ENCODE measurements around the gene FYN.

The FYN gene

DNA sequence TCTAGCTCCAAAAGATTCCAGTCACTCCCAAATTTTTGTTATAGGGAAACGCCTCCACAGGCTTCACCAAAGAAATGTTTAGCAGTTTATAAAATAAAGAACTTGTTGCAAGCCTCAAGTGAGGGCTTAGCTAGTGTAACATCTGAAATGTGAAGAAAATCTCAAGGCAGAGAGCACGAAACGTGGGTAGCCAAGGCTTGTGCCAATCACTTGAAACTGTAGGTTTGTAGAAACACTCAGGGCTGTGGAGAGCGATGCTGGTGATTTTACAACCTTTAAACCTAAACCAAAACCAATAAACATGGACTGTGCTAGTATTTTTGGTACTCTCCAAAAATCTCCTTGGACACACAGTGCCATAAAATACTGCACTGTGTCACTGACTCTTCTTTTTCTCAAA is 159.4 kb downstream of the FYN start:
- DNase-seq (ENCODE audit: insufficient read length, low spot score) (no peak), FAIRE-seq (no peak)
- TF ChIP-seq POLR2A (IDR thresholded peaks at IDR 0.05; ENCODE audit: low read depth, low read length) = no peak

GRCh38 chr6:111713236-111713635 is 160.0 kb downstream of the FYN start:
- TF ChIP-seq POLR2A (IDR thresholded peaks at IDR 0.05; ENCODE audit: low read depth, low read length) = no peak
- no peak for FAIRE-seq
- DNase-seq (ENCODE audit: insufficient read length, low spot score) = no peak

DNA sequence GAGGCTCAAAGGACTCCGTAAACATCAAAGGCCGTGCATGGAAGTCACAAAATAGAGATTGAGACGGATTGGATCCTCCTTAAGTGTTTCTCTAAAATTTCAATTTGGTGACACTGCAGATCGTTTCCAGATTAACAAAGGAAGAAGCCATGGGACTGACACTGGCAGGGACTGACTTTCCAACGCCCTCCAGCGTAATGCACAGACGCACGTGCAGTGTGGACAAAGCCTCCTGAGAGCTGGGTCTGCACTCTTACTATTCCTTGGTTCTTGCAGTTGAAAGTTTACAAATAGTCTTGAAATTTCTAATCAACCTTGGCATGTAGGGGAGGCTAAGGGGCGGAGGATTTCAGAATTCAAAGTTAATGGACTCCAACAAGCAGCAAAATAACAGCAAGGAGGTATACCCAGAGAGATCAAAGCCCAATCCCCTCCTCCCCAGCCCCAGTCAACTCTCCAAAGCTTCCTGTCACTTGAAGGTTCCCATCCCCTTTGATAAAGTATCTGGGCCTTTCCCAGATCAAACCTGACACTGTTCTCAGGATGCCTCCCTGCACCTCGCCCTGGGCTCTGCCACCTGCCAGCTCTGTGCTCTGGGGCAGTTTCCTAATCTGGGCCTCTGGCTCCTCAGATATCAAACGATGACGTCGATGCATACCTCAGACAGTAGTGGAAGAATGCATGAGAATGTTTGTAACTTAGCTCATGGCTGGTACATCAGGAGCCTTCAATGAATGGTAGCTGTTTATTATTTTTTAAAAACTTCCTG is 161.1 kb downstream of the FYN start:
- DNase-seq (ENCODE audit: insufficient read length, low spot score) (no peak), FAIRE-seq (no peak)
- TF ChIP-seq POLR2A (IDR thresholded peaks at IDR 0.05; ENCODE audit: low read depth, low read length) = no peak

DNA sequence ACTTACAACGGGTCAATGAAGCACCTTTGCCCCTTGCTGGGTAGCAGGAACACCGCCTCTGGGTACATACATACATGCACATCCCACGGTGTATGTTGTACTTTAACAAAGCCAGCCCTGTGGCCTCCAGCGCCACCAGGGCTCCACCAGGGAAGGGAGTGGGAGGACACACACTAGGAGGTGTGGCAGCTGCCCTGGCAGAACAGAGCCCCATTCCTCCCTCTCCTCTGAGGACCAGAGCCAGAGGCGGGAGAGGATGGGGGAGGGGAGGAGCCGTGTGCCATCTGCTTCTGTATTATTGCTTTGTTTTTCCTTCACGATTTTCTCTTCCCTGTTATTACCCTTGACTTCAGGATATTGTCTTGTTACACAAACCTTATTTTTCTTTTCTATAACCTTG is 161.8 kb downstream of the FYN start:
- DNase-seq (ENCODE audit: insufficient read length, low spot score) (no peak), FAIRE-seq (no peak)
- no peak for TF ChIP-seq POLR2A (IDR thresholded peaks at IDR 0.05; ENCODE audit: low read depth, low read length)

DNA sequence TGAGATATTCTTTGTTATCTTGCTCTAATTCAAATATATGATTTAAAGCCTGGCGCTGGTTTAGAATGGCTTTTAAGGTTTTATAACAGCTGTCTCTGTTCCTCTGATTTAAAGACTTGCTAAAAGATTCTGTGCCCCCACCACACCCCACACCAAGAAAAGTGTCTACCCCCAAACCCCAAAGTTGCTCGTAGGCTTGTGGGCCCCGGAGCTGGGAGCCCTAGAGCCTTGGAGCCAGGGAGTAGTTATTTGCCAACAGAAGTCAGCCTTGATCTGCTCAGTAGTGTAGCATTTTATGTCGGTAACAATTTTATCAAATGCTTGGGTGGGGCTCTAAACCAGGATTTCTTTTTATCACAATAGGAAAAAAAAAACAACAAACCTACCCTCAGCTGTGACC is 162.3 kb downstream of the FYN start:
- no peak for TF ChIP-seq POLR2A (IDR thresholded peaks at IDR 0.05; ENCODE audit: low read depth, low read length)
- DNase-seq (ENCODE audit: insufficient read length, low spot score) (no peak), FAIRE-seq (no peak)

DNA sequence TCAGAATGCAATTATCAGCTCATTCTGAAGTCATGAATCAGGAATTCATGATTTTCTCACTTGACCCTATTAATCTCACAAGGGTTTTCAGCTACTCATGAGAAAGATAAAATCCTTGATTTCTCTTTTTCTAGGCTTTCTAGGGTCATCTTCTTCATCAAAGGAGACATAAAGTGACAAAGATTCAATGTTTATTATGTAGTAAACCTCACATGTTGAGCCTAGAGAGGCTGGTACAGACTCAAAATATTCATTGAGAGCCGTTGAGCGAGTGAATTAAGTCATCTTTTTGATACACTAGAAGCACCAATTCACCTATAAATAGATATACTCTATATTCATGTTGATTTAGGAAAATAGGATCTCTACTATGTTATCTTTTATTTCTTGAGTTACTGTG is 162.8 kb downstream of the FYN start:
- no peak for TF ChIP-seq POLR2A (IDR thresholded peaks at IDR 0.05; ENCODE audit: low read depth, low read length)
- DNase-seq (ENCODE audit: insufficient read length, low spot score) (no peak), FAIRE-seq (no peak)

GRCh38 chr6:111709615-111710398 is 163.4 kb downstream of the FYN start:
- FAIRE-seq = peak; percentile 50

GRCh38 chr6:111709201-111709600 is 164.1 kb downstream of the FYN start:
- no peak for FAIRE-seq
- TF ChIP-seq POLR2A (IDR thresholded peaks at IDR 0.05; ENCODE audit: low read depth, low read length) = no peak
- DNase-seq (ENCODE audit: insufficient read length, low spot score) = no peak

More at GRCh38 chr6:111709615-111710398, 163.4 kb downstream of the FYN start:
- no peak for TF ChIP-seq POLR2A (IDR thresholded peaks at IDR 0.05; ENCODE audit: low read depth, low read length)
- peak; percentile 30 for DNase-seq (ENCODE audit: insufficient read length, low spot score)

- FAIRE-seq = no peak
- DNase-seq (ENCODE audit: insufficient read length, low spot score) = no peak
- no peak for TF ChIP-seq POLR2A (IDR thresholded peaks at IDR 0.05; ENCODE audit: low read depth, low read length)
Measured at GRCh38 chr6:111707773-111708172, 165.5 kb downstream of the FYN start.

- TF ChIP-seq POLR2A (IDR thresholded peaks at IDR 0.05; ENCODE audit: low read depth, low read length) = no peak
- FAIRE-seq (no peak), DNase-seq (ENCODE audit: insufficient read length, low spot score) (no peak)
Measured at GRCh38 chr6:111706841-111707391, 166.3 kb downstream of the FYN start.

- DNase-seq (ENCODE audit: insufficient read length, low spot score) (no peak), FAIRE-seq (no peak)
- TF ChIP-seq POLR2A (IDR thresholded peaks at IDR 0.05; ENCODE audit: low read depth, low read length) = no peak
Measured at GRCh38 chr6:111703723-111704122, 169.5 kb downstream of the FYN start.

GRCh38 chr6:111702268-111702667 is 171.0 kb downstream of the FYN start:
- DNase-seq (ENCODE audit: insufficient read length, low spot score) (no peak), FAIRE-seq (no peak)
- TF ChIP-seq POLR2A (IDR thresholded peaks at IDR 0.05; ENCODE audit: low read depth, low read length) = no peak

DNA sequence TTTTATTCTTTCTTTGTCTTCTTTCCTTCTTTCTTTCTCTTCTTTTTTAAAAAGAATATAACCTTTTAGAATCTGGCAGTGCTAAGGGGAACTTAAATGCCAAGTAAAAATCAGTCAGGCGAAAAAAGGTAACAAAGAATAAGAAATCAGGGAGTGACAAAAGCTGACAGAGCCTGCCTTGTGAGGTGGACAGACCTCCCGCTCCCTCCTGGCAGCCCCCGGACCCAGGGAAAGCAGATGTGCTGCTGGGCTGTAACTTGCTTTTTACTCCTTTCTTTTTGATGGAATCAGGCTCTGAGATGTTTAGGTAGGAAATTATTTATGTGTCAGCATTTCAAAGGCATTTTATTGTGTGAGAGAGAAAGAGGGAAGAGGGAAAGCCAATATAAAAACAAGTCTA is 172.1 kb downstream of the FYN start:
- TF ChIP-seq POLR2A (IDR thresholded peaks at IDR 0.05; ENCODE audit: low read depth, low read length) = no peak
- FAIRE-seq (no peak), DNase-seq (ENCODE audit: insufficient read length, low spot score) (no peak)

DNA sequence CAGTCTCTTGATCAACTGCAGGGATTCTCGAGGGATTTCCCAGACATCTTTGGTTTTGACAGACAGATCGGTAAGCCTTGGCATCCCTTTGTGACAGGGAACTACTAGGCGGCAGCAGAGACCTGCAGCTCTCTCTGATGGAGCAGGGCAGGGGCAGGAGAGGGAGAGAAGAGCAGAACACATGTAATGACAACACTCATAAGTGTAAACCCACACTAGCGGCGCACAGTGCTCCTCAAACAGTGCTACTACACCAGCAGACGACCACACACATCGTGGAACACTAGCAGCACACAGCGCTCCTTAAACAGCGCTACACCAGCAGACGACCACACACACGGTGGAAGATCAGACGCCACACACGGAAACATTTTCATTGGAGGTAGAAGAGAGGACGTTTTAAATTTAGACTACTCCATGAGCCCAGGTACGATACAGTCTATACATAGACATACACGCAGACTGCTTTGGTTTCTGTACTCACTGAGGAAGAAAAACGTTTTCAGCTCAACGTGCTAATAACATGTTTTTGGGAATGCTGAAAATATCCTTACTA is 173.0 kb downstream of the FYN start:
- no peak for DNase-seq (ENCODE audit: insufficient read length, low spot score)
- no peak for FAIRE-seq
- TF ChIP-seq POLR2A (IDR thresholded peaks at IDR 0.05; ENCODE audit: low read depth, low read length) = no peak
